Calu3 (cell line): Measurements from ENCODE around the gene KCNH2. TPM values are rescaled to one million over a fixed set of nuclear protein-coding genes. Genes with fewer than 3 reads are reported as not detected.

Source experiments
- BruUV-seq: library from RNA; stranded (reverse); fragments of 400-500 nt; replicated peaks from 2 replicates; lab custom pipeline; 2021; lab: Mats Ljungman, UMichigan
- CTCF ChIA-PET: fragments of 300-600 bp; sonication (Branson Sonifier 250); formaldehyde crosslinking; loops from one replicate; lab custom pipeline; 2022; ENCODE audit warnings: antibody characterized with exemption; lab: Charles Lee
- DNase-seq: peaks from one replicate; pipeline ENCODE4 v3.0.0; 2022
- H3K27ac Mint-ChIP-seq: one replicate; pipeline ENCODE4 v1.8.0; 2022; ENCODE audit warnings: mixed read lengths; ENCODE audit not compliant: unreplicated experiment
- H3K27me3 Mint-ChIP-seq: one replicate; pipeline ENCODE4 v1.8.0; 2022; ENCODE audit warnings: mixed read lengths; ENCODE audit not compliant: unreplicated experiment
- H3K36me3 Mint-ChIP-seq: one replicate; pipeline ENCODE4 v1.8.0; 2022; ENCODE audit warnings: mild to moderate bottlenecking, moderate library complexity, mixed read lengths; ENCODE audit not compliant: insufficient read depth, unreplicated experiment
- H3K4me1 Mint-ChIP-seq: one replicate; pipeline ENCODE4 v1.8.0; 2022; ENCODE audit warnings: mild to moderate bottlenecking, low read depth, mixed read lengths; ENCODE audit not compliant: unreplicated experiment
- H3K4me3 Mint-ChIP-seq: one replicate; pipeline ENCODE4 v1.8.0; 2022; ENCODE audit warnings: mild to moderate bottlenecking, low read depth, moderate library complexity, mixed read lengths; ENCODE audit not compliant: unreplicated experiment
- H3K9me3 Mint-ChIP-seq: one replicate; pipeline ENCODE4 v1.8.0; 2022; ENCODE audit warnings: low read depth, mixed read lengths; ENCODE audit not compliant: unreplicated experiment
- intact Hi-C: fragments of 100-400 bp; cut with micrococcal nuclease; formaldehyde crosslinking; loops from one replicate; pipeline ENCODE4 v1.10.0; 2022; ENCODE audit not compliant: unreplicated experiment
- total RNA-seq: library from RNA; stranded (reverse); gene quantifications from 2 replicates; pipeline ENCODE4 v1.2.3, GENCODE V29; 2022
- TF ChIP-seq, protein P1 (sequence below): fragments of 200-600 bp; IDR thresholded peaks from one replicate; pipeline ENCODE4 v1.8.0; 2022; ENCODE audit warnings: antibody characterized with exemption; ENCODE audit not compliant: unreplicated experiment

Gene KCNH2
- total RNA-seq, 1 experiment from 2014 or later: 0.45 TPM

DNA sequence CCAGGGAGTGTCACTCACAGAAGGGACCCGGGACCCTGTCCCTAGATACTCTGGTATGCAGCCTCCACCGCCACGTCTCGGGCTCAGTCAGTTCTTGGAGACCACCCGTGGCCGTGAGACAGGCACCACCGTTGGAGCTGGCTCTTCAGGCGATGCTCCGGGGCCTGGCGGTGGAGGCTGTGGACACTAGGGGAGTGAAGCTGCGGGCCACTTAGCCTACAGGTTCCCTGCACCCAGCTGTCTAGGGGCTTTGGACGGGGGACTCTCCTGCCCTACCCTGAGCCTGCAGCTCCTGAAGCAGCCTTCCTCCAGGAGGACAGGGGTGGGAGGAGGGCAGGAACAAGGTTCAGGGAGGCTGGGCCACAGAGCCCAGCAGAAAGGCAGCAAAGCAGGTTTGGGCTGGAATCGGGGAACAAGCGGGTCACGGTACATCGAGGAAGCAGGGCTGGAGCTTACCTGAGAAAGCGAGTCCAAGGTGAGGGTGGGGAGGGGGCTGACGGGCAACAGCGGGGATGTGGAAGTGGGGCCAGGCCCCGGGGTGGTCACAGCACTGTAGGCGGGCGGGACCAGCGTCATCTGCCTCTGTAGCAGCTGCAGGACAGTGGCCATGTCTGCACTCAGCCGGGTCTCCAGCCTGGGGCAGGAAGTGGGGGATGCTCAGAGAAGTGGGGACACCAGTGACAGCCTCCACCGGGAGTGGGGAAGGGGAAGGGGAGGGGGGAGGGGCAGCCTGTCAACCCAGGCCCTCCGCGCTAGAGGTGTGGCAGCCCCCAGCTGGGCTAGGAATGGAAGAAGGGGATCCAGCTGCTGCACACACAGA, 31.5 kb downstream of the KCNH2 start:
- Mint-ChIP-seq H3K4me1 (no peaks in the 10 kb centered on the region), H3K9me3 (no peaks in the 10 kb centered on the region), H3K27ac (no peak overlapping the region), H3K27me3 (peaks cover 72% of the 10 kb centered on the region), H3K4me3 (no peak overlapping the region), H3K36me3 (no peaks in the 10 kb centered on the region)
- no TSS peak for BruUV-seq
- TF ChIP-seq, protein P1, sequence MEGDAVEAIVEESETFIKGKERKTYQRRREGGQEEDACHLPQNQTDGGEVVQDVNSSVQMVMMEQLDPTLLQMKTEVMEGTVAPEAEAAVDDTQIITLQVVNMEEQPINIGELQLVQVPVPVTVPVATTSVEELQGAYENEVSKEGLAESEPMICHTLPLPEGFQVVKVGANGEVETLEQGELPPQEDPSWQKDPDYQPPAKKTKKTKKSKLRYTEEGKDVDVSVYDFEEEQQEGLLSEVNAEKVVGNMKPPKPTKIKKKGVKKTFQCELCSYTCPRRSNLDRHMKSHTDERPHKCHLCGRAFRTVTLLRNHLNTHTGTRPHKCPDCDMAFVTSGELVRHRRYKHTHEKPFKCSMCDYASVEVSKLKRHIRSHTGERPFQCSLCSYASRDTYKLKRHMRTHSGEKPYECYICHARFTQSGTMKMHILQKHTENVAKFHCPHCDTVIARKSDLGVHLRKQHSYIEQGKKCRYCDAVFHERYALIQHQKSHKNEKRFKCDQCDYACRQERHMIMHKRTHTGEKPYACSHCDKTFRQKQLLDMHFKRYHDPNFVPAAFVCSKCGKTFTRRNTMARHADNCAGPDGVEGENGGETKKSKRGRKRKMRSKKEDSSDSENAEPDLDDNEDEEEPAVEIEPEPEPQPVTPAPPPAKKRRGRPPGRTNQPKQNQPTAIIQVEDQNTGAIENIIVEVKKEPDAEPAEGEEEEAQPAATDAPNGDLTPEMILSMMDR: no peak
- CTCF ChIA-PET: interaction anchor here (1.0 to 1.4 kb wide), 2 partner anchors 43 to 177 kb away, joined by 3 to 4 read pairs; no protein-coding TSS in a partner anchor
- intact Hi-C loops: loop anchor here (1.0 kb wide), 1 partner anchor 48 kb away; no protein-coding TSS in a partner anchor
- DNase-seq: no peak

DNA sequence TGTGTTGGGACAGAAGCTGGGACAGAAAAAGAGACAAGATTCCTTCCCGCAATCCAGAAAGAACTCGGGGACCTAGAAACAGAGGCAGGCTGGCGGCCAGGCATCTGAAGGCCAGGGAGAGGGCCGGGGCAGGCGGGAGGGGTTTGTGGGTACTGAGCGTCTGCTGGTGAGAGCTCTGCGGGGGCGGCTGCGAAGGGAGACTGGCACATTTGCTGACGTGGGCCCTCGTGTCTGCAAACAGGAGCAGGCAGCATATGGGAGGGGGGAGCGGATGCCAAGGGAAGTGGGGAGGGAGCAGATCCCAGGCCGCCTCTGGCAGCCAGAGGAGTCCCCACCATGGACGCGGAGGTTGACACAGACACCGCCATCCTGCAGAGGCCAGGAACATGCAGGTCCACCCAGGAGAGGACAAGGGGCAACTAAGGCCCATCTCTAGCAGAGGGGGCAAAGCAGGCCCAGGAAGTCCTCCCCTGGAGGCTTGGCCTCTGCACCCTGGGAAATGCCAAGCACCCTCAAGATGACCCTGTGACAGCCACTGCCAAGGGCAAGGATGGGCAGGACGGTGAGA, 32.2 kb downstream of the KCNH2 start:
- Mint-ChIP-seq H3K36me3 (no peaks in the 10 kb centered on the region), H3K27ac (no peak overlapping the region), H3K4me3 (no peak overlapping the region), H3K9me3 (no peaks in the 10 kb centered on the region), H3K27me3 (peaks cover 72% of the 10 kb centered on the region), H3K4me1 (no peaks in the 10 kb centered on the region)
- TF ChIP-seq, protein P1: no peak
- no TSS peak for BruUV-seq
- CTCF ChIA-PET: interaction anchor here (1.4 kb wide), 1 partner anchor 42 kb away, joined by 4 read pairs; no protein-coding TSS in a partner anchor
- intact Hi-C loops: no loop called here
- no peak for DNase-seq

DNA sequence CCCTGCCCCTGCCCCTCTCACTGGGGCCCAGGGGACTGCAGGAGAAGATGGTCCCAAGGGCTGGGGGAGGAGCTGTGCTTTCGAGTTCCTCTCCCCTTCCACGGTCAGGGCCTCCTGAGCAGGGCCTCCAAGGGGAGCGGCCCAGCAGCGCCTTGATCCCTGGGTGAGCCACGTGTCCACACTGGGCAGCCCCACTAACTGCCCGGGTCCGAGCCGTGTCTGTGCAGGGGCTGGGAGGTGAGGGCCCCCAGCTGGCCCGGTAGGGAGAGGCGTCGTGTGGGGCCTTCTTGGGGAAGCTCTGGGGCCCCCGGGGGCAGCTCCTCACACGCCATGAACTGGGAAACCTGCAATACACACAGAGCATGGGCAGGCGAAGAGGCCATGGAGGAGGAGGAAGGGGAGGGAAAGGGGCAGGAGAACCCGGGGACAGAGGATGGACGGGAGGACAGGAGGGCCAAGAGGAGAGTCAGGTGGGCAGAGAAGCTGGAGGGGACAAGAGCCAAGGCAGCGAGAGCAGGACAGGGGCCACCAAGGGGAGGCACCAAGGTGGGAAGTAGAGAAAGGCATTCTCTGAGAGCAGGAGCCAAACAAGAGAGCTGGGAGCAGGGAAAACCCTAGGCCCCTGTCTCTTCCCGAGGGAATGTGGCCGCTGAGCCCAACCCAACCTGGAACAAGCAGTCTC, 32.8 kb downstream of the KCNH2 start:
- H3K4me1 Mint-ChIP-seq: no peaks in the 10 kb centered on the region
- no peak overlapping the region for H3K4me3 Mint-ChIP-seq
- no peaks in the 10 kb centered on the region for H3K9me3 Mint-ChIP-seq
- no TSS peak for BruUV-seq
- no peak for DNase-seq
- no peak overlapping the region for H3K27ac Mint-ChIP-seq
- CTCF ChIA-PET: interaction anchor here (1.4 kb wide), 1 partner anchor 41 kb away, joined by 4 read pairs; no protein-coding TSS in a partner anchor
- intact Hi-C loops: no loop called here
- H3K36me3 Mint-ChIP-seq: no peaks in the 10 kb centered on the region
- H3K27me3 Mint-ChIP-seq: peaks cover 72% of the 10 kb centered on the region
- TF ChIP-seq, protein P1: no peak

DNA sequence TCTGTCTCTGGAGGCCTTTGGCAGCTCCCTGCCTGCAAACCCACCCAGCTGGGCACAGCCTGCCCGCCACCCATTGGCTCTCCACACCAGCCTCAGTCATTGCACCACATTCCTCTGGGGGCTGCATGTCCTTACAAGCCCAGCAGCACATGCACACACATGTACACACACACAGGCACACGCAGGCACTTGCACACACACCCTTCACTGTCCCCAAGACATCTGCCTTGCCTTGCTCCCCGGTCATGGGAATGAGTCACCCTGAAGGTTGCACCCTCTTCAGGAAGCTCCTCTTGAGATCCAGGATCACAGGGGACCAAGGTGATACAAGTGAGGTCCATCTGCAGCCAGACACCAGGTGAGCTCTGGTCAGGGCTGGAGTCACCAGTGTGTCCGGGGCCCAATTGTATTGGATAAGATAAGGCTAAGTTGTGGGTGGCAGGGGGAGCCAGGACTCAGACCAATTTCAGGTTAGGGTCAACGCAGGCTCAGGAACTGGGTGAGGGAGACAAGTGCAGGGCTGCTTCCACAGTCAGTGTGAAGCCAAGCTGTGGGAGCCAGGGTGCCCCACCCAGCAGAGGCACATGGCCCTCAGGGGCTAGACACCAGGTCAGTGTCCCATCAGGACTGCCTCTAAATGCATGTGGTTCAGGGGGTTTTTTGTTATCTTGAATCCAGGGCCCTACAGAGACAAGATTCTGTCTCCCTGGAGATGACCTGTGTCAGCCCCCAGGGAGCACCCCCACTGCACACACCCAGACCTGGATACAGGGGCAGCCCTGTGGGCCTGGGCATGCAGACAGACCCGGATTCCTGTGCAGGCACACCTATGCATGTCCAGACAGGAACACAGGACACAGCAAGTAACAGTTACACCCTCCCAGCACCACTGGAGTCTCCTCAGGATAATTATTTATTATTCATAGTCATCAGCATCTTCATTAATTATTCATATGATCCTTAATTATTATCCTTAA, 33.8 kb downstream of the KCNH2 start:
- Mint-ChIP-seq H3K4me3 (no peak overlapping the region), H3K27me3 (peaks cover 69% of the 10 kb centered on the region), H3K4me1 (no peaks in the 10 kb centered on the region), H3K27ac (no peak overlapping the region), H3K36me3 (no peaks in the 10 kb centered on the region), H3K9me3 (no peaks in the 10 kb centered on the region)
- no peak for DNase-seq
- TF ChIP-seq, protein P1: no peak
- CTCF ChIA-PET: no interaction called here
- no TSS peak for BruUV-seq
- intact Hi-C loops: no loop called here
